BJ (cell line): ENCODE data around the gene PITPNM3. TPM values are rescaled to one million over a fixed set of nuclear protein-coding genes. Genes with fewer than 3 reads are reported as not detected.

Experiments used
- CTCF ChIA-PET: fragments of 350-600 bp; formaldehyde crosslinking; extraction: SDS; loops from one replicate; lab custom pipeline; 2021; ENCODE audit warnings: antibody characterized with exemption, inconsistent platforms; lab: Yijun Ruan, JAX
- POLR2A ChIA-PET: fragments of 300-600 bp; sonication (Branson Sonifier 250); formaldehyde crosslinking; extraction: SDS; loops from one replicate; lab custom pipeline; 2021; ENCODE audit warnings: antibody characterized with exemption; lab: Charles Lee
- DNase-seq: peaks from one replicate; pipeline ENCODE4 v3.0.0-alpha.2; 2011; ENCODE audit warnings: low read depth
- H3K27me3 ChIP-seq: 2 replicates; pipeline ENCODE4 v1.6.0; 2011; ENCODE audit warnings: low read length; ENCODE audit not compliant: control insufficient read depth, insufficient read depth
- H3K36me3 ChIP-seq: 2 replicates; pipeline ENCODE4 v1.5.1; 2011; ENCODE audit warnings: low read length; ENCODE audit not compliant: control insufficient read depth, insufficient read depth
- H3K4me3 ChIP-seq: 2 replicates; pipeline ENCODE4 v1.5.1; 2011; ENCODE audit warnings: low read depth, mild to moderate bottlenecking, control low read depth, low read length
- CTCF ChIP-seq: IDR thresholded peaks from 2 replicates; pipeline ENCODE4 v1.5.1; 2011; ENCODE audit warnings: low read depth, mild to moderate bottlenecking, control low read depth, inconsistent platforms, low read length, moderate library complexity; ENCODE audit not compliant: insufficient read depth
- polyA plus RNA-seq: library from polyadenylated mRNA; depleted of rRNA; stranded (reverse); fragments of >200 nt; gene quantifications from 2 replicates; pipeline ENCODE4 v1.2.3, GENCODE V29; 2011

The PITPNM3 gene
- polyA plus RNA-seq, 1 experiment = 0.64 TPM

GRCh38 chr17:6570731-6571451 lies 14.5 kb upstream of the PITPNM3 start:
- Histone ChIP-seq H3K27me3 (no peaks in the 10 kb centered on the region), H3K4me3 (no peak overlapping the region), H3K36me3 (no peaks in the 10 kb centered on the region; the same call in 1 of the 2 replicates)
- ChIA-PET CTCF (no interaction called here), POLR2A (no interaction called here)
- no peak for TF ChIP-seq CTCF
- DNase-seq = no peak

GRCh38 chr17:6569370-6570285 lies 13.3 kb upstream of the PITPNM3 start:
- H3K36me3 ChIP-seq = no peaks in the 10 kb centered on the region
- TF ChIP-seq CTCF = no peak
- H3K4me3 ChIP-seq = no peak overlapping the region
- DNase-seq = no peak
- ChIA-PET POLR2A (no interaction called here), CTCF (interaction anchor here (1.4 kb wide), 1 partner anchor 97 kb away, joined by 4 read pairs; no protein-coding TSS in a partner anchor)
- H3K27me3 ChIP-seq = no peaks in the 10 kb centered on the region

GRCh38 chr17:6568184-6568758 lies 11.9 kb upstream of the PITPNM3 start:
- DNase-seq = no peak
- TF ChIP-seq CTCF = no peak
- CTCF ChIA-PET = interaction anchor here (0.7 to 1.2 kb wide), 3 partner anchors 8 to 96 kb away, joined by 3 read pairs; no protein-coding TSS in a partner anchor
- Histone ChIP-seq H3K36me3 (no peaks in the 10 kb centered on the region), H3K4me3 (no peak overlapping the region), H3K27me3 (no peaks in the 10 kb centered on the region)
- POLR2A ChIA-PET = no interaction called here

- no peak overlapping the region for H3K4me3 ChIP-seq
- ChIA-PET POLR2A (no interaction called here), CTCF (interaction anchor here (0.7 to 1.2 kb wide), 3 partner anchors 8 to 95 kb away, joined by 3 read pairs; no protein-coding TSS in a partner anchor)
- no peaks in the 10 kb centered on the region for H3K36me3 ChIP-seq
- DNase-seq = no peak
- no peak for TF ChIP-seq CTCF
- no peaks in the 10 kb centered on the region for H3K27me3 ChIP-seq
These were observed 11.3 kb upstream of the PITPNM3 start for GRCh38 chr17:6567528-6568183.
